GM12891 (cell line): ENCODE data around the gene TFRC.

Source experiments
- PAX5 ChIP-seq: IDR thresholded peaks from 2 replicates; pipeline ENCODE4 v1.6.1; 2011; ENCODE audit warnings: low read length, moderate library complexity, mild to moderate bottlenecking; ENCODE audit not compliant: insufficient read depth, severe bottlenecking
- POLR2A ChIP-seq: IDR thresholded peaks from 2 replicates; pipeline ENCODE4 v1.6.1; 2011; ENCODE audit warnings: low read depth, low read length, control low read depth
- POLR2AphosphoS5 ChIP-seq: IDR thresholded peaks from 2 replicates; pipeline ENCODE4 v1.6.1; 2011; ENCODE audit warnings: low read depth, low read length, control low read depth
- TAF1 ChIP-seq: IDR thresholded peaks from 2 replicates; pipeline ENCODE4 v1.6.1; 2011; ENCODE audit warnings: low read depth, low read length, control low read depth

DNA sequence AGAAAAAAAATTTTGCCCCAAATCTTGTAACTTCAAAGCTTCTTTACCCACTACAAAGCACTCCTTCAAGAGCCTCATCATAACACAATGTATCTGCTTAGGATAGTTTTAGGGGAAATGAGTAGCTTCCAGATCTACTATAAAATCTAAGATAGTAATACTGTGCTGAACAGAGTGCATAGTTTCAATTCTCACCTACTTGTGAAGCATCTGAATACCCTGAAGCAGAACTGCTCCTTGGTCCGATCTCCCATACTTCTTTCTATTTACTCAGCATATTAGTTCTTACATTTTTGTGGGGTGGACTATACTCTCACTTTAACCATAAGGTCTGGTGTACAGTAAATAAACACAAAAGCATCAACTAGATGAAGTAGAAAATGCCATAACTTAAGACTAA is 9.6 kb downstream of the TFRC start:
- TF ChIP-seq POLR2AphosphoS5 (no peak), TAF1 (no peak), POLR2A (no peak), PAX5 (no peak)
